SU-DHL-6 (cell line): ENCODE data around the gene NOC2L.

Source experiments
- H2AFZ ChIP-seq: fragments of 200-600 bp; sonication (generic); 2 replicates; pipeline ENCODE4 v1.6.1; 2014; ENCODE audit warnings: low read depth, mild to moderate bottlenecking, moderate library complexity, mixed read lengths, antibody characterized with exemption, low read length; ENCODE audit not compliant: severe bottlenecking
- H3F3A ChIP-seq: fragments of 200-600 bp; shearing (Covaris generic); 2 replicates; pipeline ENCODE4 v1.6.0; 2016; ENCODE audit warnings: antibody characterized with exemption, mild to moderate bottlenecking; ENCODE audit not compliant: insufficient read depth
- H3K27ac ChIP-seq: fragments of 200-600 bp; sonication (generic); 2 replicates; pipeline ENCODE4 v1.5.1; 2016; ENCODE audit warnings: low read depth, mild to moderate bottlenecking, low read length, moderate library complexity, mixed read lengths
- H3K27me3 ChIP-seq: fragments of 200-600 bp; sonication (generic), shearing (Covaris generic); 2 replicates; pipeline ENCODE4 v1.6.0; 2014; ENCODE audit warnings: mild to moderate bottlenecking, low read length
- H3K36me3 ChIP-seq: fragments of 200-600 bp; sonication (generic); 2 replicates; pipeline ENCODE4 v1.6.1; 2014; ENCODE audit warnings: mild to moderate bottlenecking, low read length, mixed read lengths
- H3K4me2 ChIP-seq: fragments of 300-600, 200-600 bp; shearing (Covaris generic), sonication (generic); 2 replicates; pipeline ENCODE4 v1.6.0; 2014; ENCODE audit warnings: low read length, low read depth, mild to moderate bottlenecking; ENCODE audit not compliant: poor library complexity, severe bottlenecking
- H3K4me3 ChIP-seq: fragments of 200-600 bp; sonication (generic); 2 replicates; pipeline ENCODE4 v1.5.1; 2014; ENCODE audit warnings: antibody characterized with exemption, low read length, mild to moderate bottlenecking, mixed read lengths; ENCODE audit not compliant: insufficient read depth, poor library complexity, severe bottlenecking
- H3K79me2 ChIP-seq: fragments of 200-600 bp; sonication (generic); 2 replicates; pipeline ENCODE4 v1.6.1; 2014; ENCODE audit warnings: mild to moderate bottlenecking, low read length, moderate library complexity; ENCODE audit not compliant: insufficient read depth
- H3K9ac ChIP-seq: fragments of 200-600 bp; sonication (generic); 2 replicates; pipeline ENCODE4 v1.7.0; 2014; ENCODE audit warnings: mild to moderate bottlenecking, low read length
- H3K9me2 ChIP-seq: fragments of 200-600 bp; sonication (generic); replicated peaks from 2 replicates; pipeline ENCODE4 v1.6.1; 2014; ENCODE audit warnings: low read length; ENCODE audit not compliant: insufficient read depth
- H3K9me3 ChIP-seq: fragments of 200-600 bp; sonication (generic); 2 replicates; pipeline ENCODE4 v1.6.1; 2014; ENCODE audit warnings: low read length, mixed read lengths; ENCODE audit not compliant: insufficient read depth
- H4K20me1 ChIP-seq: fragments of 200-600 bp; sonication (generic); 2 replicates; pipeline ENCODE4 v1.6.1; 2014; ENCODE audit warnings: low read depth, mild to moderate bottlenecking, antibody characterized with exemption, low read length, moderate library complexity, mixed read lengths
- EZH2phosphoT487 ChIP-seq: fragments of 200-600 bp; sonication (generic), shearing (Covaris generic); conservative IDR thresholded peaks from 2 replicates; pipeline ENCODE4 v1.6.1; 2018; ENCODE audit warnings: mild to moderate bottlenecking, antibody characterized with exemption, low read length, moderate library complexity, mixed read lengths
- TF ChIP-seq, protein P1 (sequence below): fragments of 200-600 bp; sonication (generic); IDR thresholded peaks from one replicate; pipeline ENCODE4 v1.5.1; 2017; ENCODE audit warnings: antibody characterized with exemption, mild to moderate bottlenecking, low read length, moderate library complexity; ENCODE audit not compliant: insufficient read depth, poor library complexity, severe bottlenecking

NOC2L gene

GRCh38 chr1:923131-923990 is 35.7 kb downstream of the NOC2L start, which contains the start of gene SAMD11:
Gene SAMD11 (plus strand): TSS chr1:923923. CDS start chr1:924432, 509 bp downstream.
- TF ChIP-seq, protein P1, sequence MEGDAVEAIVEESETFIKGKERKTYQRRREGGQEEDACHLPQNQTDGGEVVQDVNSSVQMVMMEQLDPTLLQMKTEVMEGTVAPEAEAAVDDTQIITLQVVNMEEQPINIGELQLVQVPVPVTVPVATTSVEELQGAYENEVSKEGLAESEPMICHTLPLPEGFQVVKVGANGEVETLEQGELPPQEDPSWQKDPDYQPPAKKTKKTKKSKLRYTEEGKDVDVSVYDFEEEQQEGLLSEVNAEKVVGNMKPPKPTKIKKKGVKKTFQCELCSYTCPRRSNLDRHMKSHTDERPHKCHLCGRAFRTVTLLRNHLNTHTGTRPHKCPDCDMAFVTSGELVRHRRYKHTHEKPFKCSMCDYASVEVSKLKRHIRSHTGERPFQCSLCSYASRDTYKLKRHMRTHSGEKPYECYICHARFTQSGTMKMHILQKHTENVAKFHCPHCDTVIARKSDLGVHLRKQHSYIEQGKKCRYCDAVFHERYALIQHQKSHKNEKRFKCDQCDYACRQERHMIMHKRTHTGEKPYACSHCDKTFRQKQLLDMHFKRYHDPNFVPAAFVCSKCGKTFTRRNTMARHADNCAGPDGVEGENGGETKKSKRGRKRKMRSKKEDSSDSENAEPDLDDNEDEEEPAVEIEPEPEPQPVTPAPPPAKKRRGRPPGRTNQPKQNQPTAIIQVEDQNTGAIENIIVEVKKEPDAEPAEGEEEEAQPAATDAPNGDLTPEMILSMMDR: no peak
- TF ChIP-seq EZH2phosphoT487: 0 out of 2 replicates have a peak, but pooled peaks have one; percentile 64
- no peak within 1 kb of the TSS for H3K9ac ChIP-seq
- no peak within 1 kb of the TSS for H3K27ac ChIP-seq
- H3K27me3 ChIP-seq: no peaks in the 10 kb centered on the region
- no peaks in the 10 kb centered on the region for H3F3A ChIP-seq
- no peaks in the 10 kb centered on the region for H3K9me2 ChIP-seq
- no peaks in the 10 kb centered on the region for H4K20me1 ChIP-seq
- no peaks in the 10 kb centered on the region for H3K36me3 ChIP-seq
- no peaks in the 10 kb centered on the region for H3K79me2 ChIP-seq
- H3K4me3 ChIP-seq: no peak within 1 kb of the TSS
- H3K9me3 ChIP-seq: no peaks in the 10 kb centered on the region
- no peak within 1 kb of the TSS for H2AFZ ChIP-seq
- no peak within 1 kb of the TSS for H3K4me2 ChIP-seq

- no peak overlapping the region for H3K4me2 ChIP-seq
- no peak overlapping the region for H2AFZ ChIP-seq
Measured at GRCh38 chr1:921011-921837, 37.8 kb downstream of the NOC2L start.

GRCh38 chr1:920521-920920 is 38.5 kb downstream of the NOC2L start:
- Histone ChIP-seq H4K20me1 (no peaks in the 10 kb centered on the region), H3K27ac (no peak overlapping the region), H3K4me2 (no peak overlapping the region), H3K36me3 (no peaks in the 10 kb centered on the region), H3F3A (no peaks in the 10 kb centered on the region), H3K9me2 (no peaks in the 10 kb centered on the region), H3K9ac (no peak overlapping the region), H3K9me3 (no peaks in the 10 kb centered on the region), H2AFZ (no peak overlapping the region), H3K4me3 (no peak overlapping the region), H3K27me3 (no peaks in the 10 kb centered on the region), H3K79me2 (no peaks in the 10 kb centered on the region)
- TF ChIP-seq, protein P1: no peak
- no peak for TF ChIP-seq EZH2phosphoT487

More at GRCh38 chr1:921011-921837, 37.8 kb downstream of the NOC2L start:
- H3K9me3 ChIP-seq: no peaks in the 10 kb centered on the region
- no peak overlapping the region for H3K9ac ChIP-seq
- H4K20me1 ChIP-seq: no peaks in the 10 kb centered on the region
- no peaks in the 10 kb centered on the region for H3K27me3 ChIP-seq
- no peak overlapping the region for H3K4me3 ChIP-seq
- H3K79me2 ChIP-seq: no peaks in the 10 kb centered on the region
- no peaks in the 10 kb centered on the region for H3K36me3 ChIP-seq
- no peak for TF ChIP-seq EZH2phosphoT487
- TF ChIP-seq, protein P1: no peak
- no peaks in the 10 kb centered on the region for H3F3A ChIP-seq
- no peaks in the 10 kb centered on the region for H3K9me2 ChIP-seq
- H3K27ac ChIP-seq: no peak overlapping the region
